ENCODE results near the gene MALL.
A peak's percentile ranks its signal among the peaks of the same experiment; 100 is the strongest.
"Not testable (repeated sequence)": the region's sequence is repeated elsewhere in the genome, so short reads cannot be mapped to it uniquely, and the experiment has no call there.

The MALL gene

DNA sequence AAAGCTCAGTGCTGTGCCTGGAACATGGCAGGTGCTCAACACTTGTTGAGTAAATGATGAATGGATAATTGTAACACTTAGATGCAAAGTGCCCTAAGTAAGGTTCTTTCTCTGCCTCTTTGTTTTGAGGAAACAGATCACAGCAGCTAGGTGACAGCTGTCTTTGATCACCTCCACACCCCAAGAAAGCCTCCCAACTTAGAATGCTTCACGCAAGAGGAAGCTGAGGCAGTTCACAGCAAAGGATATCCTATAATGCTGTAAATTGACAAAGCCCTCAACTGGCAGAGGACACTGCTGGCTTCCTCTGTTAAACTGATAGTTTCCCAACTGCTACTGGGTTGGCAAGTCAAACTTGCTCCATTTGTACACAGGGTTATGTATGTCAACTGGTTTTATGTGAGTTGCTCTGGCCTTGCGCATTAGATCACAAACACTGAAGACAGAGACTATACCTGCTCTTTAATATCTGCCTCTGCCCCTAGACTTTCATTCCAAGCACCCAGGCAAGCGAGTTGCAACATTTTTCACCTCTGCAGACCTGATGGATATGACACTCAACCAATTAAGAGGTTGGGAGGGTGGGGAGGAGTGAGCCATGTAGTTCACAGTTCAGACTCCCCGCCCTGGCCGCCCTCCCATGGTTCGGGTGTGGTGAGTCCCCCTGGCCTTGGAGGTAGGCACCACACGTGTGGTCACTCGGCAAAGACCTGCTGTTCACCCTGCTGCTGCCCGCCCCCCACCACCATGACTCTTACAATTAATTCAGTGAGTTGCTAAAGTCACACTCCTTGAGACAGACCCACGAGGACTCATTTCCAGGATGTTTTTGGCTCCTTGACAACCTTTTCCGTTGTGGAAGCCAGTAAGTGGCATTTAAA is 4.8 kb upstream of the MALL start:
- peak; percentile 8 to 18 for DNase-seq

DNA sequence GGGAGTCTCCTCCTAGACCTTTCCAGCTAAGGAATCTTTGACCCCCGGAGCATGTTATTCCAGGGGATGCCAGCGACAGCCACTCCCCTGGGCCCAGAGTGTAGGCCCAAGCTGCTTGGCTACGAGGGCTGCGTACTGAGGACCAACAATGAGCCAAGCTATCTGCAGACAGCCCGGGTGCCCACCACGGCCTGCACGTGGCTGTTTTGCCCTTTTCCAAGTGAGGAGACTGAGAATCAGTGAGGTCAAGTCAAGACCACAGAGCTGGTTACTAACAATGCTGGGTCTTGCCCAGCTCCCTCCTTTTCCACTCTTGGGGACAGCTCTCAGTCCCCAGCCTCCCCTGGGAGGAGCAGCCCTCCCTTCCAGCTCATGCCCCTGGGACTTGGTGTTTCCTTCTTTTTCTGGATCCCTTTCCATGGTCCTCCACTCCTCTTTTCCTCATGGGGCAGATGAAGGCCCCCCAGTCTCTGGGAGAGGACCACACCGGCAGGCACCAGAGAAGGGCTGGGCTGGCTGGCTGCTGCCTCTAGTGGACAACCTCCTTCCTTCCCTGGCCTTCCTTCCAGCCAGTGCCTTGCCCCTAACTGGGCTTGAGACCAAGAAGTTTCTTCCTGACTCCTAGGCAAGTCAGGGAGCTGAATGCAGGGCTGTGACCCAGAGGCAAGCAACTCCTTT is 550 bp upstream of the MALL start:
- no peak for DNase-seq

DNA sequence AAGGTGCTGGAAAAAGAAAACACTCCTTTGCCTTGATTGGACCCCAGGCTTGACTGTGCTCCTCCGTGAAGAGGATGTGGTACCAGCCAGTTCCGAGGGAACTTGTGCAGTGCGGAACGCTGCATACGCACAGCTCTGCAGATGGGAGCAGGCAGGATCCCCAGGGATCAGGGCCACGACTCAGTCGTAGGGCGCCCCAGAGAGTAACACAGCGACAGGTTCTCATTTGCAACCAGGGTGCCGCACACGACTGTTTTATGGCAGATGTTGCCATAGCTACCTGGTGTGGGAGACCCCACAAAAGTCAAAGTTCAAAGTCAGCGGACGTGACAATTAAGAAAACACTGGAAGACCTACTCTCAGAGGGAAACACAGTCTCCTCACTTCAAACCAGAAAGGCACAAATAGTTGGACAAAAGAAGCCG is 779 bp downstream of the MALL start:
- DNase-seq, result no peak

DNA sequence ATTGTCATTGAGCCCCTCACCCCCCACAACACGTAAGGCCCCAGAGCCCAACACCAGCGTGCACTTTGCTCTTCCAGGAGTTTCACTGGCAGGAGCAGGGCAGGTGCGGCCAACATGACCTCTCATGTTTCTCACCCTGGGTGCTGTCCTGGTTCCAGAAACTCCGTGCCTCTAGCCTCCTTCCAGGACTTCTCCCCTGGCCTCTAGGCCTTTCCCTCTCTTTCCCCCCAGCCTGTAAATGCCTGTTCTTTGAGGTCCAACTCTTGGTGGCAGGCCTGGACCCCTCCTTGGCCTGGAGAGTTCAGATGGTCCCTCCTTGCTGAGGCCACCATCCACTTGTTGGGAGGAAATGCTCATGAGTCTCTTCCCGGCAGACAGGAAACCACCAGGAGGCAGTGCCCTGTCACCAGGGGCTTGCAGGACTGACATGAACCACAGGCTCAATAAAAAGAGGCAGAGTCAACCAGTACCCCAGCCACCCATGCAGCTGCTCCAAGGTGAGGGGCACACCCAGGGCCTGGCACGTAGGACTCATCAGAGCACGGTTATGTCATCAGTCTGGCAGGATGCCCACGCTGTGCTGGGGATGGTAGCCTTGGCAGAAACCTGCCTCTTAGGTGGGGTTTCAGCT is 1.5 kb downstream of the MALL start:
- peak; percentile 43 to 49 for DNase-seq

DNA sequence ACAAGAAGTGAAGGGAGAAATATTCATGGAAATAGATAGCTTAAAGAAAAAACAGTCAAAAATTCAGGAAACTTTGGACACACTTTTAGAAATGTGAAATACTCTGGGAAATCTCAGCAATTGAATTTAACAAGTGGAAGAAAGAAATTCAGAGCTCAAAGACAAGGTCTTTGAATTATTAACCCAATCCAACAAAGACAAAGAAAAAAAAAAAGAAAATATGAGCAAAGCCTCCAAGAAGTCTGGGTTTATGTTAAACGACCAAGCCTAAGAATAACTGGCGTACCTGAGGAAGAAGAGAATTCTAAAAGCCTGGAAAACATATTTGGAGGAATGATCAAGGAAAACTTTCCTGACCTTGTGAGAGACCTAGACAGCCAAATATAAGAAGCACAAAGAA is 7.3 kb downstream of the MALL start:
- not testable (repeated sequence) for DNase-seq

DNA sequence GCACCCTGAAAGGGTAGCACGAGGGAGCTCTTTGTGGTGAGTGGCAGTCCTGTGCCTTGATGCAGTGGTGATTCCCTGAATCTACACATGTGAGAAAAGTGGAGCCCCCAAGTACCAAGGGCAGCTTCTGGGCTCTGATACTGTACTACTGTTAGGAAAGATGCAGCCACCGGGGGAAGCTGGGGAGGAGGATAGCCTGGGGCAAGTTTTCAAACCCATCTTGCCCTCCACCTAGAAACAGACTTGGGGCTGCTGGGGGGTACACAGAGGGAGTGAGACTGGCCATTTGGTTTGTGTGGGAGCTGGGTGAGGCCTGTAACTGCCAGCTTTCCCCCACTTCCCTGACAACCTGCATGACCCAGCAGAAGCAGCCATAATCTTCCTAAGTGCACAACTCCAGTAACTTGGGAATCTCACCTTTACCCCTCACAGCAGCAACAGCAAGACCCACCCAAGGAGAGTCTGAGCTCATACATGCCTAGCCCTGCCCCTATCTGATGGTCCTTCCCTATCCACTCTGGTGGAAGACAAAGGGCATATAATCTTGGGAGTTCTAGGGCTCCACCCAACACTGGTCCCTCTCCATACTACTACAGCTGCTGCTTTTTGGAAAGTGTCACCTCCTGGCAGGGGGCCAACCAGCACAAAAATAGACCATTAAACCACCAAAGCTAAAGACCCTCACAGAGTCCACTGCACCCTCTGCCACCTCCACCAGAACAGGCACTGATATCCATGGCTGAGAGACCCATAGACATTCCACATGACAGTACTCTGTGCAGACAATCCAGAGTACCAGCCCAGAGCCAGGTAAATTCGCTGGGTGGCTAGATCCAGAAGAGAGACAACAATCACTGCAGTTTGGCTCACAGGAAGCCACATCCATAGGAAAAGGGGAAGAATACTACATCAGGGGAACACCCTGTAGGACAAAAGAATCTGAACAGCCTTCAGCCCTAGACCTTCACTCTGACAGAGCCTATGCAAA is 8.2 kb downstream of the MALL start:
- no peak for DNase-seq

DNA sequence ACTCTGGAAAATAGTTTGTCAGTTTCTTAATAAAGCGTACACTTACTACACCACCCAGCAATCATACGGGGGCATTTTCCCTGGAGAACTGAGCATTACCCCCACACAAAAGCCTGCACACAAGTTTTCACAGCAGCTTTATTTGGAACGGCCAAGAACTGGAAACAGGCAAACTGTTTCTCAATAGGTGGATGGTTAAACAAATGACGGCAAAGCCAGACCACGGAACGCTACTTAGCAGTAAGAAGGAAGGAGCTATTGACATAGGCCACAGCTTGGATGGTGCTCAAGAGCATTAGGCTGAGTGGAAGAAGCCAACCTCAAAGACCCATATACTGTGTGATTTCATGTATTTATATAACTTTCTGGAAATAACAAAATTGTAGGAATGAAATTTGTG is 9.0 kb downstream of the MALL start:
- DNase-seq, result peak; percentile 21 to 33

DNA sequence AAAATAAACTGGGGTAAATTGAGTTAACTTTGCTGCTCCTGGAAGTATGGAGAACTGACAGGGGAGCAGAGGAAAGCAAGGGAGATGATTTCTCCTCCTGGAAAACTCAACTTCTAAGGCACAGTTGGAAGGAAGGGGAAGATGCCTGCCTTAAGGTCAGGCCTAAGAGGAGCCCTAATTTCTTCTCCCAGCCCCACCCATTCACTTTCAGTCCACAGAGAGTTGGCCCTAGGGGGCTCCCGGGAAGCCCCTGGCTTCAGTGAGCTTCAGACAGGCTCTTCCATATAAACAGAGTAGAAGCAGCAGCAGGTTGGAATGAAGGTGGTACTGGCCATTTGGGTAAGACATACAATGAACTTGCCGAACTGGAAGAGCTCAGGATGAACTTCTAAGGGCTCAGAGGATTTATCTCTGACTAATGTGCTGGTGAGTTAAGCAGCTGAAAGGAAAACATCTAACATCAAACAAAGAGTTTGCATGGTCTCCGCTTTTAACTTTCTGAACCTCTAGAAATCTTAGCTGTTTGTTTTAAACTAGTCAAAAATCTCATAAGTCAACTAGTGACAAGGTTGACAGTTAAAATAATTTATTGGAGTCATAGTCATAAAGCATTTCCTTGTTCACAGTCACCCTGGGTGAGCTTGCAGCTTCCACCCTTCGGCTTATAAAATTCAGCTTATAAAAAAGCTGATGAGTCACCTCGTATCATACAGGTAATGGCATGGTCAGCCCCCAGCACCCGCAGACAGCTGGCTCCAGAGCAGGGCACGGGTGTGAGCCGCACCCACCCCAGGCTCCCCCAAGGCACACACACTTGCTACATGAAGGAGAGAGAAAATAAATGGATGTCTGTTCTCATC is 9.8 kb downstream of the MALL start:
- no peak for DNase-seq

DNA sequence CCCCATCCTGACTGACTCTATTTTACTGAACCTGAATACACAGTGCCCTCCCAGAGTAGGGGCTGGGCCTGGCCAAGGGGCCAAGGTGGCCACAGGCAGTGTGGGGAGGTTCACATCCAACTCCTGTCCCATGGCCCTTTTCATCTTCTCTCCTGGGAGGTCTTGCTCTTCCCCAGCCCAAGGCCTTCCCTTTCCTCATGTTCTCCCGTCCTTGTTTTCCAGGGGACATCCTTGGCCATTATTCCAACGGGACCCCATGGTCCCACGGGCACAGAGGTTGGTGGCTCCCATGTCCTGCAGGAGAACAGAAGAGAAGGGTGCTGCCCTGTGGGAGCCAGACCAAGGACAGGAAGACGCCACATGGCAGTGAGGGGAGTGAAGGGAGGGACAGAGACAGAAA is 10.4 kb downstream of the MALL start:
- no peak for DNase-seq

DNA sequence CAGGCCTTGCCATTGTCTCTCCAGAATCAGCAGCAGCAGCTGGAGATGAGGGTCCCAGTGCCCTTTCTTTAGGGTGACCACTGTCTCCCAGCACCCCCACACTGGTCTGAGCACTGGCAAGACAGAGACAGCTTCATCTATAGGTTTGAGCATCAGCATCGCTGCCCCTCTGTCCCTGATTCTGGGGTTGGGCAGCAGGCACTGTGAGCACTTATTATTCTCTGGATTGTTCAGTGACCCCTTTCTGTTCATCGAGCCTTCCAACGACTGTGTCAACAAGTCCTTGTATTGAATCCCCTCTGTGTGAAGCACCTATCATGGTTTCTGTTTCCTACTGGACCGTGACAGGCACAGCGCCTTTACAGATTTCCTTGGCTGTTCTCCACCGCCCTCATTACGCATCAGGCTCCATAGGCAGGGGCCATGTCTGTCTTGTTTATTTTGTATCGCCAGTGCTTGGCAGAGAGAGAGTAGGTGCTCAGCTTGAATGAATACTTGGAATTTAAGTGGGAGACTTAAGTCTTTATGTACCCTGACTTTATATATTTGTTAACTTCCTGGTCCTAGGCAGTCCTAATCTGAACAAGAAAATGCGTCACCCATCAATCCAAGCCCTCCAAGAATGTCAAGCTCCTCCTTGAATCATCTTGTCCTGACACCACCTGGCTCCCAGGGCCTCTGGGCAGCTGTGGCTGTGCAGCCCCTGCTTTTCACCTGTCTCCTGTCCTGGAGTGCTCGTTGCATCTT is 11.4 kb downstream of the MALL start:
- no peak for DNase-seq

DNA sequence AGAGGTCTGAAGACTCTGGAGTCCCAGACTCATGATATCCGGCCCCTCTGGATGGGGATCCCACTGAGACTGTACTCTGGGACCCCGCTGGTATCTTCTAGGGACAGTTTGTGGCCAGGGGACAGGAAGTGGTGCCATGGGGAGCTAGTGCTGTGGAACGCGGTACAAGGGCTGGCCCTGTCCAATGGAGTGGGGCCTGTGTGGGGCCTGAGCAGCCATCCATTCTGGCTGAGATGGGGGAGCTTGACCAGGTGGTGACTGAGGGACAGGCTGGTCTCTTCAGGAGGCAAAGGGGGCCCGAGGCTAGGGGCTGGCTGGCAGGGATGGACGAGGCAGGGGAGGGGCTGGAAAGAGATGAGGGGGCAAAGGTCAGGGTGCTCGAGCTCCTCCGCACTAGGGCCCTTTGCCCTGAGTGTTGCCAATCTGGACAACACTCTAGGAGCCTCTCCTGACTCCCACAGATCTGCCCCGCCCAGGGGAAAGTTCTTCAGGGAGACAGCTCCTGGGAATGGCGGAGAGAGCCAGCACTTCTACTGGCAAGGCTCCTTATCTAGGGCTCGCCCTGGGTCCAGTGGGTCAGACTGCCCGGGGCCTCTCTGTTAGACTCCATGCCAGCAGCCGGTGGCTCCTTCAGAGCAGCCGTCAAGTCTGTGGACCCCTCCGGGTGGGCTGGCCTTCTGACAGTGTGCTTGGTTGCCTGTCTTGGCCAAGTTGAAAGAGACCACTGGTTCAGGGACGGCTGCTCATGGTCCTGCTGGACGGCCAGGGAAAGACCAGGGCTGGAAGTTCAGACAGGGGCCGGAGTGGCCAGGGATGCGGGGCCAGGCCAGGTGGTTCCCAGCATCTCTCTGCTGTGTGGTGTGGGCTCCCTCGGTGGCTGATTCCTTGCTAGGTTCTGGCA is 12.3 kb downstream of the MALL start:
- DNase-seq, result no peak

DNA sequence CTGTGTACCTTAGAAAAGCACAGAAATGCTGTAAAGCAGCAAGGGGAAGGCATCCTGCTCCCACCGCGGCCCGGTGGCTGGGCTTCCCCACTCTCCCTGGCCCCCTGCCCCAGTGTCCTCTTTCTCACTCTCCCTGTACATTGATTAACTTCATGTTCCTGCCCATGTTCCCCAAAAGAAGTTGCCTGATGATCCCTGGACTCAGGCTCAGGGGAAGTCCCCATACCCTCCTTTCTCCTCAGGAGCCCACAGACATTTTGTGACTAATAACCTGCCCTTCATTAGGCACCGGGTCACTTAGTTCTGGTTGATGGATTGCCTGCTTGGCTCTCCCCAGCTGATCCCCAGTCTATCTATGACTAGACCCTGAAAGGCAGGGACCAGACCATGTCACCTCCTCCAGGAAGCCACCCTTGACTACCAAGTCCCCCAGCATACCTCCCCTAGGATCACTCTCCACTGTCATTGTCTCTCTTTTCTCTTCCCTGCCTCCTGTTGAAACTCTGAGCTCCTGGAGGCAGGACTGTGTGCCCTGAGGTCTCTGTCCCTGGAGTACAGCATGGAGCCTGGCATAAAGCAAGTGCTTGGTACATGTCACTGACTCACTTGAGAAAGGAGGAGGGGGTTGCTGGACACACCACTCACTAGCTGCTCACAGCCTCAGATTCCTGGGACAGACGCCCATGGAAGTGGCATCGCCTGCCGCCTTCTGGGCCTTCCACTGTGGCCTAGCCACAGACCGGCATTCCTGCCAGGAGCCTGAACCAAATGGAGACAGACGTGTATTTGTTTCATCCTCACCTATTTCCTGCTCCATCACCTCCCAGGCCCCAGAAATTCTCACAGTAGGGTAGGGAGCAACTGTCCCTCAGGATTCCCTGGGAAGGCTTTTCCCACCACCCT is 13.5 kb downstream of the MALL start:
- DNase-seq, result no peak

DNA sequence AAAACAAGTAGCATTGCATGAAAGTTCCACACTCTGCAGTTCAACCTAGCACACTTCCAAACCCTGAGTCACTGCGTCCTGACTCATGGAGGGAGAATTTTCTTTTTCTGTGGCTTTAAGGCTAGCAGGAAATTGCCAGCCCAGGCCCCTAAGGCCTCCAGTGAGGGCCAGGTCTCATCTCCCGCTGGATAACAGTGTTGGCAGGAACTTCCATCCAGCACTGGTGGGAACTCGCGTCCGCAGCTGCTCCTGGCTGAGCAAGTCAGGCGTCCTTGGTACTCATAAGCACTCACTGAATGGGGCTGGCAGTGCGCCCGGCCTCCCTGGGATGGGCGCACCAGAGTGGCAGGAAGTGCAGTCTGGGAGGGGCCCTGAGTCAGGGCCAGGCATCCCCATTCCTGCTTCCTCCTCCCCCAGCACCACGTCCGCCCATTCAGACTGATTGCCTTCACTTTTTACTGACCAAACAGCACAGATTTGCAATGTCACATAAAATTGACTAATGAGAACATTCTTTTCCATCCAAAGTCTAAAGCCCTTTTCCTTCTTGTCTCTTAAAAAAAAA is 14.3 kb downstream of the MALL start:
- peak; percentile 67 to 76 for DNase-seq

DNA sequence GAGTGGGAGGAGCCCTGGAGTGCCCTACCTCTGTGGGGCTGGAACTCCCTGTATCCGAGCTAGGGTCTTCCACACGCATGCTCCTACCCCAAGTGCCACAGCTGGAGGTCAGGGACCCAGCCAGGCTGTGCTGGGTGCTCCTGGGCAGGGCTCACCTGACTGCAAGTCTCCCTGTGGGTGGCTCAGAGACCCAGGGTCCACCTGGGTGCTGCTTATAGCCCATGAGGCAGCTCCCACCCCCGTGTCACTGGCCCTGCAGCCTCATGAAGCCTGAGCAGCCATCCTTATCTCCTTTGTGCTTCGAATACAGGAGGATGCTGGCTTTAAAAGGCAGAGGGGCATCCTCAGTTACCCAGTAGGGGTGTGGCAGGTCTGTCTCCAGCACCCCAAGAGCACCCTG is 14.7 kb downstream of the MALL start:
- not testable (repeated sequence) for DNase-seq

DNA sequence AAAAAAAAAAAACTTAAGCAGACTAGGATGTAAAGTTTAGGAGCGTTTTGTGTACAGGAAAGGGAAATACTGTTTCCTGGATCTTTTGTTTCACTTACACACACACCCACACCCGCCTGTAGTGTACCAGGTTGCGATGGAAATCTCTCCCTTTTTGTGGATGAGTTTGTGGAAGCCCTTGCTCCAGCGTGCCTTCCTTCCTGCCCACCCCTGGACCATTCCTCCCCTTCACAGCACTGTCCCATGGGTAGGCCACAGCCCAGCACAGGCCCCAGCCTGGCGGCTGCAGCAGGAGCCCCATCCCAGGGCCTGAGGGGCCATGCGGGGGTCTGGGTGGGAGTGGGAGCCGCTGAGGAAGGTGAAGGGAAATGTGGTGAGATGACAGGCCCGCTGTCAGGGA is 15.1 kb downstream of the MALL start:
- DNase-seq, result no peak

DNA sequence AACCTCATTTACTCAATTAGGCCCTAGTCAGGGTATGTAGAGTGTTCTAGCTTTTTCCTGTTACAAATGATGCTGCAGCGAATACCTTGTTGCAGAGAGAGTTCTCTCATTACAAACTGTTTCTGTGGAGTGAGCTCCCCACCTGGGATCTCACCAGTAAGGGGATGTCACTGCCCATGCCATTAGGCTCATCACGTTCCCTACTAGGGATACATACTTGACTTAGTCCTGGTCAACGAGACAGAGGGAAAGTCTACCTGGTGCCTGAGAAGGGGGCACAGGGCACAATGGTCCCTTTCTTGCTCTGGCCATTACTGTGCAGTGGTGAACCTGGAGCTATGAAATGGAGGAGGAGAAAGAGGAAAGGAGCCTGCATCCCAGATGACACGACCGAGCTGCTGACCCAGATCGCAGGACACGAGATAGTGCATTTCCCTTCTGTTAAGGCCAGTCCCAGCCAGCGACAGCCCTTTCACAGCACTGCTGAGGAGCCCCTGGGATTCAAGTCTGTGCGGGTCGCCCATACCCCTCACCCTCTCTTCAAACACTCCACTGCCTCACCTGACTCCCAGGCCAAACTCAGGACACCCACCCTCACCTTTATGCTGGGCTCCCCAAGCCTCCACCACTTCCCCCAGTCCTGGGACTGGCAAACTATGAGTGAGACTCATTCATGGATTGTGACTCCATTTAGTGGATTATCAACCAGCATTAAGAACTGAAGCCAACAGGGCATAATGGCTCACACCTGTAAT is 16.0 kb downstream of the MALL start:
- no peak for DNase-seq

DNA sequence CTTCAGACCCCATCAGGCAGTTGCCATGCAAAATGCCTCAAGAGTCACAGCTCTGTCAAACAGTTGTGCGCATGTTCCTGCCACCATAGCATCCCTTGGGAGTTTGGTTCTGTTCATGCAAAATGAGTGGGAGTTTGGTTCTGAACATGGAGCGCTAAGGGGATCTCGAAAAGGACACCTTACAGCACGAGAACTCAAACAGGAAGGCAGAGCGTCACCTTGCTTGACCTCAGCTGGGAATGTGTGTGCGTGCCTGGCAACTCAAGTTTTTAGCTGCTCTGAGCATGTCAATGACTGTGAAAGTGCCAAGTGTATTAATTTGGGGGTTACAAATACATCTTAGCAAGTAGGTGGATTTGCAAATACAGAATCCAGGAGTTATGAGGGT is 16.6 kb downstream of the MALL start:
- no peak for DNase-seq

Data from Kasumi-1 (cell line).